ENCODE data around the gene ARHGAP8.
A peak's percentile ranks its signal among the peaks of the same experiment; 100 is the strongest.

ARHGAP8 gene

GRCh38 chr22:44825310-44826150 is 73.2 kb downstream of the ARHGAP8 start:
- H3K27ac ChIP-seq, result no peak overlapping the region
- ChIA-PET POLR2A (ENCODE audit: low non-redundant PET) (no interaction called here), CTCF (interaction anchor here (0.6 kb wide), 1 partner anchor 91 kb away, joined by 7 read pairs; no protein-coding TSS in a partner anchor)
- DNase-seq (ENCODE audit: low spot score), result no peak
- TF ChIP-seq CTCF (conservative IDR thresholded peaks at IDR 0.05; ENCODE audit: low read depth), result no peak

GRCh38 chr22:44827666-44828190 is 75.4 kb downstream of the ARHGAP8 start:
- DNase-seq (ENCODE audit: low spot score), result no peak
- TF ChIP-seq CTCF (conservative IDR thresholded peaks at IDR 0.05; ENCODE audit: low read depth), result no peak
- CTCF ChIA-PET, result no interaction called here
- H3K27ac ChIP-seq, result no peak overlapping the region
- POLR2A ChIA-PET (ENCODE audit: low non-redundant PET), result interaction anchor here (0.7 kb wide), 1 partner anchor 101 kb away, joined by 9 read pairs; no protein-coding TSS in a partner anchor

- DNase-seq (ENCODE audit: low spot score), result peak; percentile 5
- CTCF ChIA-PET, result interaction anchor here (0.7 kb wide), 1 partner anchor 73 kb away, joined by 3 read pairs; no protein-coding TSS in a partner anchor
- POLR2A ChIA-PET (ENCODE audit: low non-redundant PET), result no interaction called here
- no peak overlapping the region for H3K27ac ChIP-seq
- peak; percentile 28; the same call in 1 of the 2 replicates for TF ChIP-seq CTCF (conservative IDR thresholded peaks at IDR 0.05; ENCODE audit: low read depth)
Measured at GRCh38 chr22:44828193-44828592, 75.8 kb downstream of the ARHGAP8 start.

GRCh38 chr22:44831885-44832284 is 79.5 kb downstream of the ARHGAP8 start:
- DNase-seq (ENCODE audit: low spot score), result no peak
- ChIA-PET POLR2A (ENCODE audit: low non-redundant PET) (no interaction called here), CTCF (interaction anchor here (0.5 kb wide), 1 partner anchor 211 kb away, joined by 3 read pairs; no protein-coding TSS in a partner anchor)
- TF ChIP-seq CTCF (conservative IDR thresholded peaks at IDR 0.05; ENCODE audit: low read depth), result no peak
- H3K27ac ChIP-seq, result no peak overlapping the region

GRCh38 chr22:44834065-44834464 is 81.7 kb downstream of the ARHGAP8 start:
- no peak for DNase-seq (ENCODE audit: low spot score)
- ChIA-PET POLR2A (ENCODE audit: low non-redundant PET) (no interaction called here), CTCF (no interaction called here)
- H3K27ac ChIP-seq, result no peak overlapping the region
- TF ChIP-seq CTCF (conservative IDR thresholded peaks at IDR 0.05; ENCODE audit: low read depth), result no peak

- CTCF ChIA-PET, result no interaction called here
- no peak overlapping the region for H3K27ac ChIP-seq
- DNase-seq (ENCODE audit: low spot score), result no peak
- POLR2A ChIA-PET (ENCODE audit: low non-redundant PET), result no interaction called here
- no peak for TF ChIP-seq CTCF (conservative IDR thresholded peaks at IDR 0.05; ENCODE audit: low read depth)
Measured at GRCh38 chr22:44837481-44837880, 85.1 kb downstream of the ARHGAP8 start.
